Kidney (tissue), 14 donors: Measurements from ENCODE around the gene BCL2L12. TPM values are rescaled to one million over a fixed set of nuclear protein-coding genes. Genes with fewer than 3 reads are reported as not detected.

ENCODE experiments used
- DNase-seq, 5 donors: peaks; one replicate each; pipeline ENCODE4 v3.0.0-alpha.2; 2013 to 2020
- FAIRE-seq: peaks from 2 replicates; lab custom pipeline; 2012; peaks lifted over from hg19 to GRCh38; lab: Jason Lieb, UNC
- H3K27ac ChIP-seq, 2 donors: one replicate each; pipeline ENCODE4 v1.7.0; 2013; ENCODE audit warnings: low read depth in 2 of 2, low read length in 2 of 2, inconsistent platforms in 1 of 2
- H3K27me3 ChIP-seq: one replicate; pipeline ENCODE4 v1.7.1; 2013; ENCODE audit warnings: low read length, inconsistent platforms; ENCODE audit not compliant: control insufficient read depth, insufficient read depth
- H3K36me3 ChIP-seq, 3 donors: one replicate each; pipeline versions ENCODE4 v1.7.0 to v1.7.1; 2013; ENCODE audit warnings: low read length in 3 of 3, control low read depth in 1 of 3, inconsistent platforms in 1 of 3; ENCODE audit not compliant: insufficient read depth in 3 of 3, control insufficient read depth in 2 of 3
- H3K4me1 ChIP-seq, 3 donors: one replicate each; pipeline versions ENCODE4 v1.7.0 to v1.7.1; 2013; ENCODE audit warnings: low read length in 3 of 3, inconsistent platforms in 1 of 3, low read depth in 1 of 3; ENCODE audit not compliant: control insufficient read depth in 2 of 3, insufficient read depth in 2 of 3
- H3K4me3 ChIP-seq, 3 donors: one replicate each; pipeline versions ENCODE4 v1.7.0 to v1.8.1; 2013; ENCODE audit warnings: low read length in 3 of 3, control low read depth in 1 of 3, inconsistent platforms in 1 of 3
- H3K9ac ChIP-seq, 3 donors: one replicate each; pipeline versions ENCODE4 v1.7.0 to v1.7.1; 2013; ENCODE audit warnings: low read length in 3 of 3, control low read depth in 1 of 3, inconsistent platforms in 1 of 3
- H3K9me3 ChIP-seq, 3 donors: one replicate each; pipeline versions ENCODE4 v1.7.0 to v1.7.1; 2013; ENCODE audit warnings: low read length in 3 of 3, control low read depth in 1 of 3, inconsistent platforms in 1 of 3; ENCODE audit not compliant: control insufficient read depth in 2 of 3, insufficient read depth in 1 of 3
- intact Hi-C: fragments of 100-400 bp; cut with DNase I; formaldehyde crosslinking; loops from one replicate; pipeline ENCODE4 v1.11.1; 2022
- polyA plus RNA-seq: library from polyadenylated mRNA; stranded (reverse); fragments of 350-450 nt; fragmentation: Illumina TruSeq; extraction: RNeasy Lipid Tissue Mini Kit (QIAGEN cat#74804); gene quantifications from one replicate; pipeline ENCODE4 v1.2.3, GENCODE V29; 2014; ENCODE audit warnings: low read depth, low replicate concordance; ENCODE audit not compliant: insufficient read depth
- total RNA-seq: library from RNA; stranded (reverse); fragmentation: NEBNext Ultra II Directional; extraction: Animal tissue kit (Norgen Biotek cat#: 25700); gene quantifications from one replicate; pipeline ENCODE4 v1.2.1, GENCODE V29; 2021
- TF ChIP-seq, protein P1 (sequence below): IDR thresholded peaks from 3 replicates; pipeline ENCODE4 v1.5.1; 2012; ENCODE audit warnings: mild to moderate bottlenecking, moderate library complexity, borderline replicate concordance; ENCODE audit not compliant: insufficient read depth; ENCODE audit errors: extremely low read depth
- donor health status: control.
- donor health status: control.
- donor health status: control.
- donor health status: control.
- donor health status: control.
- donor health status: DM: yes; HTN: yes; CAD: no.
- donor health status: Normal renal cell carcinoma (clear cell type).

Gene BCL2L12
- total and polyA plus RNA-seq, 2 donors from 2014 or later: 13.5 to 14.4 TPM

DNA sequence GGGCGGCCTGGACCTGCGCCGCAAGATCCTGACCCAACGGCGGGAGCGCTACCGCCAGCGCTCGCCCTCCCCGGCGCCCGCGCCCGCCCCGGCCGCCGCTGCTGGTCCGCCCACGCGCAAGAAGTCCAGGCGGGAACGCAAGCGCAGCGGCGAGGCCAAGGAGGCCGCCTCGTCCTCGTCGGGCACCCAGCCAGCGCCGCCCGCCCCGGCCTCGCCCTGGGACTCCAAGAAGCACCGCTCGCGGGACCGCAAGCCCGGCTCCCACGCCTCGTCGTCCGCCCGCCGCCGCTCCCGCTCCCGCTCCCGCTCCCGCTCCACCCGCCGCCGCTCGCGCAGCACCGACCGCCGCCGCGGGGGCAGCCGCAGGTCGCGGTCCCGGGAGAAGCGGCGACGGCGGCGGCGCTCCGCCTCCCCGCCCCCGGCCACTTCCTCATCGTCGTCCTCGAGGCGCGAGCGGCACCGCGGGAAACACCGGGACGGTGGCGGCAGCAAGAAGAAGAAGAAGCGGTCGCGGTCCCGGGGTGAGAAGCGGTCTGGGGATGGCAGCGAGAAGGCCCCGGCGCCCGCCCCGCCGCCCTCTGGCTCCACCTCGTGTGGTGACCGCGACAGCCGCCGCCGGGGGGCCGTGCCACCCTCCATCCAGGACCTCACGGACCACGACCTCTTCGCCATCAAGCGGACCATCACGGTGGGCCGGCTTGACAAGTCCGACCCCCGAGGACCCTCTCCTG is 13.7 kb upstream of the BCL2L12 start:
- Histone ChIP-seq H3K27me3 (no peaks in the 10 kb centered on the region), H3K27ac (no peak overlapping the region), H3K4me1 (no peaks in the 10 kb centered on the region), H3K9ac (no peak overlapping the region), H3K4me3 (no peak overlapping the region), H3K36me3 (peaks cover 0 to 40% (median 17%) of the 10 kb centered on the region in 3 donors), H3K9me3 (no peaks in the 10 kb centered on the region)
- TF ChIP-seq, protein P1, sequence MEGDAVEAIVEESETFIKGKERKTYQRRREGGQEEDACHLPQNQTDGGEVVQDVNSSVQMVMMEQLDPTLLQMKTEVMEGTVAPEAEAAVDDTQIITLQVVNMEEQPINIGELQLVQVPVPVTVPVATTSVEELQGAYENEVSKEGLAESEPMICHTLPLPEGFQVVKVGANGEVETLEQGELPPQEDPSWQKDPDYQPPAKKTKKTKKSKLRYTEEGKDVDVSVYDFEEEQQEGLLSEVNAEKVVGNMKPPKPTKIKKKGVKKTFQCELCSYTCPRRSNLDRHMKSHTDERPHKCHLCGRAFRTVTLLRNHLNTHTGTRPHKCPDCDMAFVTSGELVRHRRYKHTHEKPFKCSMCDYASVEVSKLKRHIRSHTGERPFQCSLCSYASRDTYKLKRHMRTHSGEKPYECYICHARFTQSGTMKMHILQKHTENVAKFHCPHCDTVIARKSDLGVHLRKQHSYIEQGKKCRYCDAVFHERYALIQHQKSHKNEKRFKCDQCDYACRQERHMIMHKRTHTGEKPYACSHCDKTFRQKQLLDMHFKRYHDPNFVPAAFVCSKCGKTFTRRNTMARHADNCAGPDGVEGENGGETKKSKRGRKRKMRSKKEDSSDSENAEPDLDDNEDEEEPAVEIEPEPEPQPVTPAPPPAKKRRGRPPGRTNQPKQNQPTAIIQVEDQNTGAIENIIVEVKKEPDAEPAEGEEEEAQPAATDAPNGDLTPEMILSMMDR: no peak
- FAIRE-seq: no peak
- no peak for DNase-seq
- intact Hi-C loops: no loop called here

DNA sequence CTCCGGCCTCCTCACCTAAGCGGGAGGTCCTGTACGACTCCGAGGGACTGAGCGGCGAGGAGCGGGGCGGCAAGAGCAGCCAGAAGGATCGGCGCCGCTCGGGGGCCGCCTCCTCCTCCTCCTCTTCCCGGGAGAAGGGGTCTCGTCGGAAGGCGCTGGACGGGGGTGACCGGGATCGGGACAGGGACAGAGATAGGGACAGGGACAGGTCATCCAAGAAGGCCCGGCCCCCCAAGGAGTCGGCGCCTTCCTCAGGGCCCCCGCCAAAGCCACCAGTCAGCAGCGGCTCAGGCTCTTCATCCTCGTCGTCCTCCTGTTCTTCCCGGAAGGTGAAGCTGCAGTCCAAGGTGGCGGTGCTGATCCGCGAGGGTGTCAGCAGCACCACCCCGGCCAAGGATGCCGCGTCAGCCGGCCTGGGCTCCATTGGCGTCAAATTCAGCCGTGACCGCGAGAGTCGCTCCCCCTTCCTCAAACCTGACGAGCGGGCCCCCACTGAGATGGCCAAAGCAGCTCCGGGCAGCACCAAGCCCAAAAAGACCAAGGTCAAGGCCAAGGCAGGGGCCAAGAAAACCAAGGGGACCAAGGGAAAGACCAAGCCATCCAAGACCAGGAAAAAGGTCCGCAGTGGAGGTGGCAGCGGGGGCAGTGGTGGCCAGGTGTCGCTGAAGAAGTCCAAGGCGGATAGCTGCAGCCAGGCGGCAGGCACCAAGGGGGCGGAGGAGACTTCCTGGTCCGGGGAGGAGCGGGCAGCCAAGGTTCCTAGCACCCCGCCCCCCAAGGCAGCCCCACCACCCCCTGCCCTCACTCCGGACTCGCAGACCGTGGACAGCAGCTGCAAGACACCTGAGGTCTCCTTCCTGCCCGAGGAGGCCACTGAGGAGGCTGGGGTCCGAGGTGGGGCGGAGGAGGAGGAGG is 12.9 kb upstream of the BCL2L12 start:
- TF ChIP-seq, protein P1: no peak
- intact Hi-C loops: no loop called here

DNA sequence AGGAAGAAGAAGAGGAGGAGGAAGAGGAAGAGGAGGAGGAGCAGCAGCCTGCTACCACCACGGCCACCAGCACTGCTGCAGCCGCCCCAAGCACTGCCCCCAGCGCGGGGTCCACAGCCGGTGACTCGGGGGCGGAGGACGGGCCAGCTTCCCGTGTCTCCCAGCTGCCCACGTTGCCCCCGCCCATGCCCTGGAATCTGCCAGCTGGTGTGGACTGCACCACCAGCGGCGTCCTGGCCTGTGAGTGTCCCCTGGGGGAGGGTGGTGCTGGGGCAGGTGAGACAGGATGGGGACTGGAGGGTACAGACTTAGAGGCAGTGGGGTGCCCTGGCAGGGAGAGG is 12.3 kb upstream of the BCL2L12 start:
- Histone ChIP-seq H3K9ac (no peak overlapping the region), H3K27ac (no peak overlapping the region), H3K4me1 (no peaks in the 10 kb centered on the region), H3K36me3 (peaks cover 0 to 38% (median 17%) of the 10 kb centered on the region in 3 donors), H3K9me3 (no peaks in the 10 kb centered on the region), H3K4me3 (no peak overlapping the region), H3K27me3 (no peaks in the 10 kb centered on the region)
- no peak for FAIRE-seq
- intact Hi-C loops: no loop called here
- DNase-seq: no peak
- TF ChIP-seq, protein P1: no peak

More for the DNA sequence above, 12.9 kb upstream of the BCL2L12 start:
- Histone ChIP-seq H3K27me3 (no peaks in the 10 kb centered on the region), H3K4me3 (no peak overlapping the region), H3K36me3 (peaks cover 0 to 37% (median 17%) of the 10 kb centered on the region in 3 donors), H3K9me3 (no peaks in the 10 kb centered on the region), H3K27ac (no peak overlapping the region), H3K4me1 (no peaks in the 10 kb centered on the region), H3K9ac (no peak overlapping the region)
- DNase-seq (no peak), FAIRE-seq (no peak)
